K562 (cell line): ENCODE data around the gene MFSD11. TPM values are rescaled to one million over a fixed set of nuclear protein-coding genes. Genes with fewer than 3 reads are reported as not detected.

ENCODE experiments used
- BHLHE40 ChIP-seq: IDR thresholded peaks from 2 replicates; pipeline ENCODE4 v1.6.1; 2011; ENCODE audit warnings: low read length, improper control_type of control experiment
- CBX5 ChIP-seq: IDR thresholded peaks from 2 replicates; pipeline ENCODE4 v1.6.1; 2014; ENCODE audit warnings: low read depth, borderline replicate concordance
- ELF4 ChIP-seq: fragments of 450-650 bp; formaldehyde crosslinking; IDR thresholded peaks from 2 replicates; pipeline ENCODE4 v1.4.0; 2022; ENCODE audit warnings: missing genetic modification characterization
- ETS2 ChIP-seq: IDR thresholded peaks from 2 replicates; pipeline ENCODE4 v1.6.1; 2016; ENCODE audit warnings: borderline replicate concordance, missing genetic modification characterization, mild to moderate bottlenecking, moderate library complexity, missing compliant biosample characterization; ENCODE audit not compliant: poor library complexity, severe bottlenecking
- KLF10 ChIP-seq: fragments of 250-450 bp; sonication (Bioruptor Pico); IDR thresholded peaks from 2 replicates; pipeline ENCODE4 v1.6.1; 2021; ENCODE audit warnings: matching md5 sums
- MBD2 ChIP-seq: sonication (generic); IDR thresholded peaks from 2 replicates; pipeline ENCODE4 v1.6.1; 2016; ENCODE audit warnings: low read depth, borderline replicate concordance
- RBM25 ChIP-seq: fragments of 200-400 bp; formaldehyde crosslinking; IDR thresholded peaks from 2 replicates; pipeline ENCODE4 v1.6.1; 2018; ENCODE audit warnings: low read length, low read depth, moderate library complexity; ENCODE audit not compliant: severe bottlenecking
- SMARCA4 ChIP-seq: fragments of 450-650 bp; IDR thresholded peaks from 2 replicates; pipeline ENCODE4 v1.6.1; 2016
- SP1 ChIP-seq: sonication (generic); formaldehyde crosslinking; IDR thresholded peaks from 2 replicates; pipeline ENCODE4 v1.8.1; 2022; ENCODE audit warnings: mild to moderate bottlenecking, missing genetic modification reagents
- SREBF1 ChIP-seq: fragments of 150-350 bp; IDR thresholded peaks from 2 replicates; pipeline ENCODE4 v1.6.1; 2014; ENCODE audit warnings: antibody characterized with exemption, low read depth, low read length, borderline replicate concordance
- SRSF1 ChIP-seq: fragments of 200-400 bp; formaldehyde crosslinking; IDR thresholded peaks from 2 replicates; pipeline ENCODE4 v1.6.1; 2017; ENCODE audit warnings: mild to moderate bottlenecking, low read depth, low read length, moderate library complexity
- ZNF12 ChIP-seq: sonication (generic); formaldehyde crosslinking; IDR thresholded peaks from 2 replicates; pipeline ENCODE4 v1.4.0; 2020; ENCODE audit warnings: mild to moderate bottlenecking, missing genetic modification reagents
- ZNF133 ChIP-seq: fragments of 250-450 bp; sonication (Bioruptor Pico); IDR thresholded peaks from 2 replicates; pipeline ENCODE4 v1.4.0; 2020; ENCODE audit warnings: mild to moderate bottlenecking
- ZNF134 ChIP-seq: fragments of 250-450 bp; sonication (Bioruptor Pico); conservative IDR thresholded peaks from 2 replicates; pipeline ENCODE4 v1.4.0; 2020
- ZNF274 ChIP-seq: IDR thresholded peaks from 2 replicates; pipeline ENCODE4 v1.6.1; 2011; ENCODE audit warnings: low read depth, mild to moderate bottlenecking, low read length, moderate library complexity, borderline replicate concordance
- ZNF507 ChIP-seq: conservative IDR thresholded peaks from 2 replicates; pipeline ENCODE4 v1.6.1; 2017; ENCODE audit warnings: missing genetic modification characterization, missing compliant biosample characterization
- ZZZ3 ChIP-seq: fragments of 450-650 bp; IDR thresholded peaks from 2 replicates; pipeline ENCODE4 v1.6.1; 2016; ENCODE audit warnings: antibody characterized with exemption, mild to moderate bottlenecking, moderate library complexity
- polyA plus RNA-seq, 8 experiments: library from polyadenylated mRNA; depleted of rRNA in 4 of 8; stranded (reverse) in 5 of 8; unstranded in 3 of 8; fragments of >200 nt; fragmentation: Nextera tagmentation in 2 of 8; fragmentation: Illumina TruSeq in 1 of 8; extraction: Ambion mirVana in 2 of 8; extraction: Trizol in 1 of 8; gene quantifications; 2 replicates each; pipeline versions ENCODE4 v1.2.1 to v1.2.3, GENCODE V29; 2011 to 2014; ENCODE audit warnings: inconsistent platforms in 1 of 8, missing spikeins in 1 of 8
- total RNA-seq, 7 experiments: library from RNA; depleted of rRNA in 6 of 7; stranded (reverse); fragments of >200 nt in 6 of 7; fragmentation: Illumina TruSeq in 2 of 7; extraction: Trizol in 2 of 7; gene quantifications; 2 replicates each; pipeline versions ENCODE4 v1.2.1 to v1.2.3, GENCODE V29; 2011 to 2021; ENCODE audit warnings: low replicate concordance in 1 of 7
- TF ChIP-seq, protein P1 (sequence below): fragments of 250-450 bp; sonication (Bioruptor Pico); IDR thresholded peaks from 2 replicates; pipeline ENCODE4 v1.4.0; 2020
- TF ChIP-seq, protein P2 (sequence below): sonication (generic); formaldehyde crosslinking; IDR thresholded peaks from 2 replicates; pipeline ENCODE4 v1.8.0; 2022; ENCODE audit warnings: mild to moderate bottlenecking, low read depth, missing genetic modification reagents
- TF ChIP-seq, protein P3 (sequence below): sonication (generic); formaldehyde crosslinking; IDR thresholded peaks from 2 replicates; pipeline ENCODE4 v1.8.0; 2022; ENCODE audit warnings: mild to moderate bottlenecking, missing genetic modification reagents
- TF ChIP-seq, protein P4 (sequence below): fragments of 250-450 bp; sonication (Bioruptor Pico); IDR thresholded peaks from 2 replicates; pipeline ENCODE4 v1.5.0; 2022; ENCODE audit warnings: mild to moderate bottlenecking

MFSD11 gene
- total and polyA plus RNA-seq, 9 of the 15 experiments (the other 6 are each of a cell fraction or from before 2014, with no cell fraction given): 14.4 to 24.5 (median 19.9) TPM

- TF ChIP-seq ZNF507 (tag): no peak
- TF ChIP-seq ETS2 (tag): no peak
- TF ChIP-seq ZNF12 (CRISPR knock-in tag): no peak
- no peak for TF ChIP-seq SP1 (CRISPR knock-in tag)
- no peak for TF ChIP-seq CBX5
- TF ChIP-seq, protein P1, sequence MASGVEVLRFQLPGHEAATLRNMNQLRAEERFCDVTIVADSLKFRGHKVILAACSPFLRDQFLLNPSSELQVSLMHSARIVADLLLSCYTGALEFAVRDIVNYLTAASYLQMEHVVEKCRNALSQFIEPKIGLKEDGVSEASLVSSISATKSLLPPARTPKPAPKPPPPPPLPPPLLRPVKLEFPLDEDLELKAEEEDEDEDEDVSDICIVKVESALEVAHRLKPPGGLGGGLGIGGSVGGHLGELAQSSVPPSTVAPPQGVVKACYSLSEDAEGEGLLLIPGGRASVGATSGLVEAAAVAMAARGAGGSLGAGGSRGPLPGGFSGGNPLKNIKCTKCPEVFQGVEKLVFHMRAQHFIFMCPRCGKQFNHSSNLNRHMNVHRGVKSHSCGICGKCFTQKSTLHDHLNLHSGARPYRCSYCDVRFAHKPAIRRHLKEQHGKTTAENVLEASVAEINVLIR (CRISPR knock-in tag): no peak
- no peak for TF ChIP-seq MBD2
- no peak for TF ChIP-seq ZNF274
- TF ChIP-seq ZNF134 (CRISPR knock-in tag): no peak
- TF ChIP-seq BHLHE40: peak; percentile 57
- TF ChIP-seq, protein P2, sequence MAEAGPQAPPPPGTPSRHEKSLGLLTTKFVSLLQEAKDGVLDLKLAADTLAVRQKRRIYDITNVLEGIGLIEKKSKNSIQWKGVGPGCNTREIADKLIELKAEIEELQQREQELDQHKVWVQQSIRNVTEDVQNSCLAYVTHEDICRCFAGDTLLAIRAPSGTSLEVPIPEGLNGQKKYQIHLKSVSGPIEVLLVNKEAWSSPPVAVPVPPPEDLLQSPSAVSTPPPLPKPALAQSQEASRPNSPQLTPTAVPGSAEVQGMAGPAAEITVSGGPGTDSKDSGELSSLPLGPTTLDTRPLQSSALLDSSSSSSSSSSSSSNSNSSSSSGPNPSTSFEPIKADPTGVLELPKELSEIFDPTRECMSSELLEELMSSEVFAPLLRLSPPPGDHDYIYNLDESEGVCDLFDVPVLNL (CRISPR knock-in tag): no peak
- TF ChIP-seq, protein P3, sequence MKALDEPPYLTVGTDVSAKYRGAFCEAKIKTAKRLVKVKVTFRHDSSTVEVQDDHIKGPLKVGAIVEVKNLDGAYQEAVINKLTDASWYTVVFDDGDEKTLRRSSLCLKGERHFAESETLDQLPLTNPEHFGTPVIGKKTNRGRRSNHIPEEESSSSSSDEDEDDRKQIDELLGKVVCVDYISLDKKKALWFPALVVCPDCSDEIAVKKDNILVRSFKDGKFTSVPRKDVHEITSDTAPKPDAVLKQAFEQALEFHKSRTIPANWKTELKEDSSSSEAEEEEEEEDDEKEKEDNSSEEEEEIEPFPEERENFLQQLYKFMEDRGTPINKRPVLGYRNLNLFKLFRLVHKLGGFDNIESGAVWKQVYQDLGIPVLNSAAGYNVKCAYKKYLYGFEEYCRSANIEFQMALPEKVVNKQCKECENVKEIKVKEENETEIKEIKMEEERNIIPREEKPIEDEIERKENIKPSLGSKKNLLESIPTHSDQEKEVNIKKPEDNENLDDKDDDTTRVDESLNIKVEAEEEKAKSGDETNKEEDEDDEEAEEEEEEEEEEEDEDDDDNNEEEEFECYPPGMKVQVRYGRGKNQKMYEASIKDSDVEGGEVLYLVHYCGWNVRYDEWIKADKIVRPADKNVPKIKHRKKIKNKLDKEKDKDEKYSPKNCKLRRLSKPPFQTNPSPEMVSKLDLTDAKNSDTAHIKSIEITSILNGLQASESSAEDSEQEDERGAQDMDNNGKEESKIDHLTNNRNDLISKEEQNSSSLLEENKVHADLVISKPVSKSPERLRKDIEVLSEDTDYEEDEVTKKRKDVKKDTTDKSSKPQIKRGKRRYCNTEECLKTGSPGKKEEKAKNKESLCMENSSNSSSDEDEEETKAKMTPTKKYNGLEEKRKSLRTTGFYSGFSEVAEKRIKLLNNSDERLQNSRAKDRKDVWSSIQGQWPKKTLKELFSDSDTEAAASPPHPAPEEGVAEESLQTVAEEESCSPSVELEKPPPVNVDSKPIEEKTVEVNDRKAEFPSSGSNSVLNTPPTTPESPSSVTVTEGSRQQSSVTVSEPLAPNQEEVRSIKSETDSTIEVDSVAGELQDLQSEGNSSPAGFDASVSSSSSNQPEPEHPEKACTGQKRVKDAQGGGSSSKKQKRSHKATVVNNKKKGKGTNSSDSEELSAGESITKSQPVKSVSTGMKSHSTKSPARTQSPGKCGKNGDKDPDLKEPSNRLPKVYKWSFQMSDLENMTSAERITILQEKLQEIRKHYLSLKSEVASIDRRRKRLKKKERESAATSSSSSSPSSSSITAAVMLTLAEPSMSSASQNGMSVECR: no peak
- TF ChIP-seq RBM25: no peak
- TF ChIP-seq SRSF1: no peak
- TF ChIP-seq ZZZ3: no peak
- TF ChIP-seq KLF10: no peak
- TF ChIP-seq SREBF1: no peak
- peak; percentile 86 for TF ChIP-seq SMARCA4
- TF ChIP-seq, protein P4, sequence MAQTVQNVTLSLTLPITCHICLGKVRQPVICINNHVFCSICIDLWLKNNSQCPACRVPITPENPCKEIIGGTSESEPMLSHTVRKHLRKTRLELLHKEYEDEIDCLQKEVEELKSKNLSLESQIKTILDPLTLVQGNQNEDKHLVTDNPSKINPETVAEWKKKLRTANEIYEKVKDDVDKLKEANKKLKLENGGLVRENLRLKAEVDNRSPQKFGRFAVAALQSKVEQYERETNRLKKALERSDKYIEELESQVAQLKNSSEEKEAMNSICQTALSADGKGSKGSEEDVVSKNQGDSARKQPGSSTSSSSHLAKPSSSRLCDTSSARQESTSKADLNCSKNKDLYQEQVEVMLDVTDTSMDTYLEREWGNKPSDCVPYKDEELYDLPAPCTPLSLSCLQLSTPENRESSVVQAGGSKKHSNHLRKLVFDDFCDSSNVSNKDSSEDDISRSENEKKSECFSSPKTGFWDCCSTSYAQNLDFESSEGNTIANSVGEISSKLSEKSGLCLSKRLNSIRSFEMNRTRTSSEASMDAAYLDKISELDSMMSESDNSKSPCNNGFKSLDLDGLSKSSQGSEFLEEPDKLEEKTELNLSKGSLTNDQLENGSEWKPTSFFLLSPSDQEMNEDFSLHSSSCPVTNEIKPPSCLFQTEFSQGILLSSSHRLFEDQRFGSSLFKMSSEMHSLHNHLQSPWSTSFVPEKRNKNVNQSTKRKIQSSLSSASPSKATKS: no peak
- no peak for TF ChIP-seq ZNF133 (CRISPR knock-in tag)
- TF ChIP-seq ELF4 (CRISPR knock-in tag): peak; percentile 91; the same call in 1 of the 2 replicates
These were observed 40.0 kb upstream of the MFSD11 start (continued) for GRCh38 chr17:76697702-76698465.
